ENCODE data around the gene GBA3.

DNA sequence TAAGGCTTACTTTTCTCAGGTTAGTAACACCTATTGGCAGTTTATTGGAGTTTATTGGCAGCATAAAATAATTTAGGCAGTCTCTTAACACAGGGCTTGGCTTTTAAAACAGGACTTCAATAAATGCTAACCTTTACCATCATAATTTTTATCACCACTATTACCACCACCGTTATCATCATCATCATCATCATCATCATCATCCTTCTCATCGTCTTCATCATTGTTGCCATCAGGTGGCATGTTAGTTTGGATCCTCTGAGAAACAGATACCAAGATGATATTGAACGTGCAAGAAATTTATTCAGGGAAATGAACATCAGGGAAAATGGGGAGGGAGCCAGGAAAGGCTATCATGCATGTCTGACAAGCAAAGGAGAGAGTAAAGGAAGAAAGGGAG, 16.2 kb downstream of the GBA3 start:
- TF ChIP-seq, protein P1, sequence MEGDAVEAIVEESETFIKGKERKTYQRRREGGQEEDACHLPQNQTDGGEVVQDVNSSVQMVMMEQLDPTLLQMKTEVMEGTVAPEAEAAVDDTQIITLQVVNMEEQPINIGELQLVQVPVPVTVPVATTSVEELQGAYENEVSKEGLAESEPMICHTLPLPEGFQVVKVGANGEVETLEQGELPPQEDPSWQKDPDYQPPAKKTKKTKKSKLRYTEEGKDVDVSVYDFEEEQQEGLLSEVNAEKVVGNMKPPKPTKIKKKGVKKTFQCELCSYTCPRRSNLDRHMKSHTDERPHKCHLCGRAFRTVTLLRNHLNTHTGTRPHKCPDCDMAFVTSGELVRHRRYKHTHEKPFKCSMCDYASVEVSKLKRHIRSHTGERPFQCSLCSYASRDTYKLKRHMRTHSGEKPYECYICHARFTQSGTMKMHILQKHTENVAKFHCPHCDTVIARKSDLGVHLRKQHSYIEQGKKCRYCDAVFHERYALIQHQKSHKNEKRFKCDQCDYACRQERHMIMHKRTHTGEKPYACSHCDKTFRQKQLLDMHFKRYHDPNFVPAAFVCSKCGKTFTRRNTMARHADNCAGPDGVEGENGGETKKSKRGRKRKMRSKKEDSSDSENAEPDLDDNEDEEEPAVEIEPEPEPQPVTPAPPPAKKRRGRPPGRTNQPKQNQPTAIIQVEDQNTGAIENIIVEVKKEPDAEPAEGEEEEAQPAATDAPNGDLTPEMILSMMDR (IDR thresholded peaks at IDR 0.05; ENCODE audit: low read depth, low read length): no peak
- TF ChIP-seq EZH2phosphoT487 (IDR thresholded peaks at IDR 0.05; ENCODE audit: low read depth): no peak
